NCI-H1436 treated with DMSO at 0.1 percent for 48 hours (cell line): ENCODE results near the gene MXRA7.

Experiments used
- DNase-seq: peaks from one replicate; lab custom pipeline; 2025; lab: John Stamatoyannopoulos, UW

Gene MXRA7

GRCh38 chr17:76677406-76677805 lies 33.4 kb downstream of the MXRA7 start:
- no peak for DNase-seq

GRCh38 chr17:76676629-76677028 lies 34.1 kb downstream of the MXRA7 start:
- no peak for DNase-seq

GRCh38 chr17:76675648-76676047 lies 35.1 kb downstream of the MXRA7 start:
- DNase-seq = no peak

GRCh38 chr17:76674600-76674999 lies 36.2 kb downstream of the MXRA7 start:
- DNase-seq = no peak

GRCh38 chr17:76673729-76674128 lies 37.0 kb downstream of the MXRA7 start:
- DNase-seq = no peak

- no peak for DNase-seq
These were observed 37.9 kb downstream of the MXRA7 start for GRCh38 chr17:76672892-76673291.

- no peak for DNase-seq
These were observed 38.4 kb downstream of the MXRA7 start for GRCh38 chr17:76672270-76672851.

- no peak for DNase-seq
These were observed 38.9 kb downstream of the MXRA7 start for GRCh38 chr17:76671912-76672262.

GRCh38 chr17:76671123-76671911 lies 39.4 kb downstream of the MXRA7 start:
- DNase-seq = peak; percentile 100

- DNase-seq = peak; percentile 32
These were observed 40.0 kb downstream of the MXRA7 start for GRCh38 chr17:76670718-76671122.

- DNase-seq = no peak
These were observed 40.6 kb downstream of the MXRA7 start for GRCh38 chr17:76670020-76670717.

- no peak for DNase-seq
These were observed 42.8 kb downstream of the MXRA7 start for GRCh38 chr17:76667786-76668453.

GRCh38 chr17:76667491-76667755 lies 43.3 kb downstream of the MXRA7 start:
- no peak for DNase-seq

GRCh38 chr17:76660656-76661042 lies 50.1 kb downstream of the MXRA7 start:
- no peak for DNase-seq

GRCh38 chr17:76659928-76660655 lies 50.7 kb downstream of the MXRA7 start:
- DNase-seq = no peak

- DNase-seq = no peak
These were observed 52.5 kb downstream of the MXRA7 start for GRCh38 chr17:76658242-76658662.

- no peak for DNase-seq
These were observed 53.1 kb downstream of the MXRA7 start for GRCh38 chr17:76657505-76658241.

GRCh38 chr17:76654408-76654807 lies 56.4 kb downstream of the MXRA7 start:
- DNase-seq = no peak

- no peak for DNase-seq
These were observed 60.3 kb downstream of the MXRA7 start for GRCh38 chr17:76650504-76650903.

GRCh38 chr17:76646712-76647111 lies 64.1 kb downstream of the MXRA7 start:
- DNase-seq = no peak

GRCh38 chr17:76645481-76645880 lies 65.3 kb downstream of the MXRA7 start:
- no peak for DNase-seq

GRCh38 chr17:76644995-76645394 lies 65.8 kb downstream of the MXRA7 start:
- DNase-seq = no peak
